ENCODE results near the gene AGAP1. TPM values are rescaled to one million over a fixed set of nuclear protein-coding genes. Genes with fewer than 3 reads are reported as not detected.

Gene AGAP1
- total RNA-seq, 3 donors from 2014 or later (not counting 1 experiment from before 2014, with no cell fraction given): 42.0 to 56.4 (median 45.7) TPM

- no peak overlapping the region for H3K27ac ChIP-seq (ENCODE audit: low read length)
- no peaks in the 10 kb centered on the region for H3K4me1 ChIP-seq (ENCODE audit: control insufficient read depth, insufficient read depth, low read length)
- no peak overlapping the region for H3K4me3 ChIP-seq (ENCODE audit: low read length)
- ATAC-seq: no peak
- no peak overlapping the region for H3K27ac Mint-ChIP-seq
- peaks cover 0 to 5% of the 10 kb centered on the region in 2 donors for H3K4me1 Mint-ChIP-seq
- H3K36me3 Mint-ChIP-seq: peaks cover 7% of the 10 kb centered on the region
- TF ChIP-seq CTCF (IDR thresholded peaks at IDR 0.05): no peak
- no peak overlapping the region for H3K4me3 Mint-ChIP-seq
- H3K27me3 Mint-ChIP-seq (ENCODE audit: low read depth in 2 of 2): no peaks in the 10 kb centered on the region
- intact Hi-C loops (cut with micrococcal nuclease): no loop called here
- 95% methylated on average over 16 of the region's 18 CpGs for WGBS (ENCODE audit: insufficient coverage)
- no peaks in the 10 kb centered on the region for H3K9me3 ChIP-seq (ENCODE audit: control insufficient read depth, insufficient read depth, low read length)
- DNase-seq: no peak
- H3K27me3 ChIP-seq (ENCODE audit: control insufficient read depth, insufficient read depth, low read length): no peaks in the 10 kb centered on the region
- no peaks in the 10 kb centered on the region for H3K36me3 ChIP-seq (ENCODE audit: control insufficient read depth, insufficient read depth, low read length)
- no peaks in the 10 kb centered on the region for H3K9me3 Mint-ChIP-seq
These were observed 474.9 kb downstream of the AGAP1 start for GRCh38 chr2:235968616-235969324.

DNA sequence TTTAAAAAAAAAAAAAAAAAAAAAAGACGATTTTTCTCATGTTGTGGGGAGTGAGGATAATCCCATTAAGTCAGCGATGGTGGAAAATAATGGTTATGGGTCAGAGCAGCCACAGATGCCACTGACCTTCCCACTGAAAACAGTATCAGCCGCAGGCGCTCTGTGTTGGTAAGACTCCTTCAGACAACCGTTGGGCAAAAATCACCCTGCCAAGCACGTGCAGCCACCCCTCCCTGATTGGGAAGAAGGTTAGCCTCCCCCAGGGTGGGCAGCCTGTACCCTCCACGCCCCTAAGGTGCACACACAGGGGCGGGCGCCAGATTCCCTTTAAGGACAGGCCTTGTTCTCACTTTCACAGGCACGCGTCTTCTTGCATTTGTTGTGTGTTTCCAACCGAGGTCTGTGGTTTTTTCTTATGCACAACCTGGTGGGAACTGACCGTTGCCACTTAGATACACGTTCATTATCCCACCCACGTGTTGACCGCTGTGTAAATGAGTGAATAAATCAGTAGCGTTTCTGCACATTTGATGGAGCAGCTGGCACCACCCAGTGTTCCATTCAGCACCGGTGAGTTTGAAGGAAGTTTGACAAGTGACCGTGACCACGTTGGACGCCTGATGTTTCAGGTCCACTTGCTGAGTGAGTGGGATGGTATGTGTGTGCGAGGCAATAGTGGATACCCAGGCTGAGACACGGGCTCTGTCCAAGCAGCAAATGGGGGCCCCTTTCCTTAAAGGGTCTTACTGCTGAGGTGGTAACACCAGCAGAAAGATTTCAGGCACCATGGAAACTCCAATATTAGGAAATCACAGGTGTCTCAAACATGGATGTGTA lies 476.6 kb downstream of the AGAP1 start:
- peaks cover 0 to 4% of the 10 kb centered on the region in 2 donors for H3K4me1 Mint-ChIP-seq
- no peaks in the 10 kb centered on the region for H3K27me3 ChIP-seq (ENCODE audit: control insufficient read depth, insufficient read depth, low read length)
- no peaks in the 10 kb centered on the region for H3K9me3 Mint-ChIP-seq
- TF ChIP-seq CTCF (IDR thresholded peaks at IDR 0.05): no peak
- H3K4me3 Mint-ChIP-seq: no peak overlapping the region
- H3K27ac ChIP-seq (ENCODE audit: low read length): no peak overlapping the region
- no peaks in the 10 kb centered on the region for H3K9me3 ChIP-seq (ENCODE audit: control insufficient read depth, insufficient read depth, low read length)
- intact Hi-C loops (cut with micrococcal nuclease): no loop called here
- ATAC-seq: no peak
- no peak overlapping the region for H3K4me3 ChIP-seq (ENCODE audit: low read length)
- WGBS (ENCODE audit: insufficient coverage): 92% methylated on average over 21 of the region's 23 CpGs
- no peaks in the 10 kb centered on the region for H3K27me3 Mint-ChIP-seq (ENCODE audit: low read depth in 2 of 2)
- H3K36me3 ChIP-seq (ENCODE audit: control insufficient read depth, insufficient read depth, low read length): no peaks in the 10 kb centered on the region
- DNase-seq: no peak
- H3K36me3 Mint-ChIP-seq: peaks cover 7% of the 10 kb centered on the region
- no peak overlapping the region for H3K27ac Mint-ChIP-seq
- no peaks in the 10 kb centered on the region for H3K4me1 ChIP-seq (ENCODE audit: control insufficient read depth, insufficient read depth, low read length)

GRCh38 chr2:235976516-235976915 lies 482.7 kb downstream of the AGAP1 start:
- no peaks in the 10 kb centered on the region for H3K27me3 Mint-ChIP-seq (ENCODE audit: low read depth in 2 of 2)
- Histone ChIP-seq H3K4me3 (ENCODE audit: low read length) (no peak overlapping the region), H3K27ac (ENCODE audit: low read length) (no peak overlapping the region), H3K36me3 (ENCODE audit: control insufficient read depth, insufficient read depth, low read length) (no peaks in the 10 kb centered on the region), H3K4me1 (ENCODE audit: control insufficient read depth, insufficient read depth, low read length) (no peaks in the 10 kb centered on the region), H3K27me3 (ENCODE audit: control insufficient read depth, insufficient read depth, low read length) (no peaks in the 10 kb centered on the region), H3K9me3 (ENCODE audit: control insufficient read depth, insufficient read depth, low read length) (no peaks in the 10 kb centered on the region)
- H3K27ac Mint-ChIP-seq: no peak overlapping the region
- TF ChIP-seq CTCF (IDR thresholded peaks at IDR 0.05): no peak
- intact Hi-C loops (cut with micrococcal nuclease): no loop called here
- WGBS (ENCODE audit: insufficient coverage): 83% methylated on average over 5 of the region's 6 CpGs
- no peaks in the 10 kb centered on the region for H3K9me3 Mint-ChIP-seq
- H3K4me3 Mint-ChIP-seq: no peak overlapping the region
- peaks cover 0 to 6% of the 10 kb centered on the region in 2 donors for H3K4me1 Mint-ChIP-seq
- DNase-seq: no peak
- peaks cover 6% of the 10 kb centered on the region for H3K36me3 Mint-ChIP-seq
- no peak for ATAC-seq

Measured in natural killer cell (primary cell).